ENCODE measurements around the gene MCOLN2. TPM values are rescaled to one million over a fixed set of nuclear protein-coding genes. Genes with fewer than 3 reads are reported as not detected.

The MCOLN2 gene
- total and polyA plus RNA-seq, 2 donors (not counting 1 experiment from before 2014, with no cell fraction given) = 23.9 to 25.8 TPM

- ATAC-seq (ENCODE audit: low read depth) = no peak
- H3K4me2 ChIP-seq (replicated peaks; ENCODE audit: low read depth, low read length, poor library complexity, severe bottlenecking) = no peak overlapping the region
- CTCF ChIA-PET = no interaction called here
Observed at GRCh38 chr1:84877592-84877991, 119.3 kb downstream of the MCOLN2 start.

GRCh38 chr1:84876353-84876752 is 120.6 kb downstream of the MCOLN2 start:
- Histone ChIP-seq H3K9me3 (ENCODE audit: control extremely low read depth in 1 of 3, control insufficient read depth in 2 of 3, insufficient read depth in 1 of 3, low read length in 2 of 3) (no peaks in the 10 kb centered on the region), H4K20me1 (ENCODE audit: control insufficient read depth, insufficient read depth, low read length, poor library complexity, severe bottlenecking) (no peaks in the 10 kb centered on the region), H3K36me3 (replicated peaks in 1 of 2; ENCODE audit: control extremely low read depth in 1 of 2, control insufficient read depth in 1 of 2, extremely low read depth in 1 of 2, insufficient read depth in 2 of 2, low read length in 1 of 2) (no peaks in the 10 kb centered on the region), H3K4me2 (replicated peaks; ENCODE audit: low read depth, low read length, poor library complexity, severe bottlenecking) (no peak overlapping the region), H3K27me3 (replicated peaks in 1 of 4; ENCODE audit: control extremely low read depth in 1 of 4, control insufficient read depth in 3 of 4, insufficient read depth in 4 of 4, low read length in 3 of 4) (peaks cover 0 to 8% (median 2%) of the 10 kb centered on the region in 4 experiments), H3K4me3 (ENCODE audit: control extremely low read depth in 1 of 5, extremely low read depth in 1 of 5, insufficient read depth in 1 of 5, low read depth in 2 of 5, low read length in 4 of 5) (no peak overlapping the region), H3K79me2 (ENCODE audit: control insufficient read depth, insufficient read depth, low read length) (no peaks in the 10 kb centered on the region), H2AFZ (ENCODE audit: insufficient read depth, low read depth, low read length, poor library complexity, severe bottlenecking) (no peak overlapping the region), H3K27ac (ENCODE audit: low read length in 2 of 2) (no peak overlapping the region), H3K4me1 (ENCODE audit: control insufficient read depth in 2 of 2, insufficient read depth in 2 of 2, low read length in 2 of 2) (no peaks in the 10 kb centered on the region), H3K9ac (ENCODE audit: low read length) (no peak overlapping the region)
- Mint-ChIP-seq H3K4me3 (no peak overlapping the region), H3K27ac (no peak overlapping the region), H3K9me3 (ENCODE audit: insufficient read depth) (no peaks in the 10 kb centered on the region), H3K27me3 (peaks cover 52% of the 10 kb centered on the region), H3K4me1 (no peaks in the 10 kb centered on the region)
- no peak for ATAC-seq (ENCODE audit: low read depth)
- ChIA-PET POLR2A (no interaction called here), CTCF (interaction anchor here (0.7 kb wide), 1 partner anchor 10 kb away, joined by 3 read pairs; no protein-coding TSS in a partner anchor)
- TF ChIP-seq EZH2 (IDR thresholded peaks at IDR 0.05; ENCODE audit: borderline replicate concordance, insufficient read depth, low read depth, low read length, poor library complexity, severe bottlenecking) (no peak), CTCF (IDR thresholded peaks at IDR 0.05) (no peak)
- intact Hi-C loops (cut with micrococcal nuclease) = no loop called here
- no peak for DNase-seq
- WGBS (ENCODE audit: insufficient coverage) = 76% methylated on average over 2 of the region's 5 CpGs

More at GRCh38 chr1:84877592-84877991, 119.3 kb downstream of the MCOLN2 start:
- Mint-ChIP-seq H3K27ac (no peak overlapping the region), H3K9me3 (ENCODE audit: insufficient read depth) (peaks cover 6% of the 10 kb centered on the region), H3K27me3 (peaks cover 44% of the 10 kb centered on the region), H3K4me1 (no peaks in the 10 kb centered on the region), H3K4me3 (no peak overlapping the region)
- Histone ChIP-seq H3K36me3 (replicated peaks in 1 of 2; ENCODE audit: control extremely low read depth in 1 of 2, control insufficient read depth in 1 of 2, extremely low read depth in 1 of 2, insufficient read depth in 2 of 2, low read length in 1 of 2) (no peaks in the 10 kb centered on the region), H3K4me1 (ENCODE audit: control insufficient read depth in 2 of 2, insufficient read depth in 2 of 2, low read length in 2 of 2) (no peaks in the 10 kb centered on the region), H3K9ac (ENCODE audit: low read length) (no peak overlapping the region), H3K79me2 (ENCODE audit: control insufficient read depth, insufficient read depth, low read length) (no peaks in the 10 kb centered on the region), H2AFZ (ENCODE audit: insufficient read depth, low read depth, low read length, poor library complexity, severe bottlenecking) (no peak overlapping the region), H4K20me1 (ENCODE audit: control insufficient read depth, insufficient read depth, low read length, poor library complexity, severe bottlenecking) (no peaks in the 10 kb centered on the region), H3K4me3 (ENCODE audit: control extremely low read depth in 1 of 5, extremely low read depth in 1 of 5, insufficient read depth in 1 of 5, low read depth in 2 of 5, low read length in 4 of 5) (no peak overlapping the region), H3K9me3 (ENCODE audit: control extremely low read depth in 1 of 3, control insufficient read depth in 2 of 3, insufficient read depth in 1 of 3, low read length in 2 of 3) (no peaks in the 10 kb centered on the region), H3K27me3 (replicated peaks in 1 of 4; ENCODE audit: control extremely low read depth in 1 of 4, control insufficient read depth in 3 of 4, insufficient read depth in 4 of 4, low read length in 3 of 4) (peaks cover 0 to 10% (median 2%) of the 10 kb centered on the region in 4 experiments), H3K27ac (ENCODE audit: low read length in 2 of 2) (no peak overlapping the region)
- WGBS (ENCODE audit: insufficient coverage) = 89% methylated on average over 3 of the region's 4 CpGs
- POLR2A ChIA-PET = no interaction called here
- TF ChIP-seq CTCF (IDR thresholded peaks at IDR 0.05) (no peak), EZH2 (IDR thresholded peaks at IDR 0.05; ENCODE audit: borderline replicate concordance, insufficient read depth, low read depth, low read length, poor library complexity, severe bottlenecking) (no peak)
- intact Hi-C loops (cut with micrococcal nuclease) = no loop called here
- no peak for DNase-seq

Other genes with a start within 250 kb of the MCOLN2 start
- 0.36 TPM in 1 of 2 replicates, not detected in the other for gene LPAR3, start 103.9 kb downstream of the MCOLN2 start, total RNA-seq
- gene LPAR3, start 103.9 kb downstream of the MCOLN2 start, polyA plus RNA-seq = 0.07 TPM in 1 of 2 replicates, not detected in the other
- 0.10 TPM in 1 of 2 replicates, not detected in the other for gene MCOLN3, start 51.4 kb upstream of the MCOLN2 start, total RNA-seq
- 0.04 TPM in 1 of 2 replicates, not detected in the other for gene MCOLN3, start 51.4 kb upstream of the MCOLN2 start, polyA plus RNA-seq
- gene SYDE2, start 203.9 kb upstream of the MCOLN2 start, total RNA-seq = 0.89 and 1.0 TPM in 2 replicates
- gene SYDE2, start 203.9 kb upstream of the MCOLN2 start, polyA plus RNA-seq = 0.25 and 0.35 TPM in 2 replicates

Measured in B cell (primary cell).